ENCODE results near the gene FAM174B.

GRCh38 chr15:92579931-92580470 is 75.6 kb downstream of the FAM174B start:
- TF ChIP-seq RAD21 (IDR thresholded peaks at IDR 0.05; ENCODE audit: low read depth) (no peak), EP300 (IDR thresholded peaks at IDR 0.05; ENCODE audit: borderline replicate concordance) (no peak)

All from Ishikawa (cell line).